WTC11 (cell line): ENCODE data around the gene MFAP1. TPM values are rescaled to one million over a fixed set of nuclear protein-coding genes. Genes with fewer than 3 reads are reported as not detected.

Source experiments
- ATAC-seq: fragments of 200-7000 bp; cut with Tn5 transposase; 2 replicates; pipeline ENCODE4 v1.10.0; 2021; ENCODE audit warnings: mild to moderate bottlenecking, moderate library complexity
- CTCF ChIA-PET: fragments of 300-600 bp; sonication (Branson Sonifier 250); formaldehyde crosslinking; loops from one replicate; lab custom pipeline; 2021; ENCODE audit warnings: antibody characterized with exemption; lab: Charles Lee
- POLR2A ChIA-PET: fragments of 350-600 bp; sonication (Branson Sonifier 250); formaldehyde crosslinking; loops from one replicate; lab custom pipeline; 2021; ENCODE audit warnings: antibody characterized with exemption; lab: Charles Lee
- DNase-seq: peaks from one replicate; pipeline ENCODE4 v3.0.0; 2021; ENCODE audit warnings: low spot score
- H3K27ac Mint-ChIP-seq: 2 replicates; pipeline ENCODE4 v1.8.0; 2021; ENCODE audit warnings: mixed read lengths
- H3K27me3 Mint-ChIP-seq: 2 replicates; pipeline ENCODE4 v1.8.0; 2021; ENCODE audit warnings: low read depth, mild to moderate bottlenecking, moderate library complexity, mixed read lengths
- H3K36me3 Mint-ChIP-seq: 2 replicates; pipeline ENCODE4 v1.8.0; 2021; ENCODE audit warnings: mixed read lengths
- H3K4me1 Mint-ChIP-seq: 2 replicates; pipeline ENCODE4 v1.8.0; 2022; ENCODE audit warnings: mixed read lengths
- H3K4me3 Mint-ChIP-seq: 2 replicates; pipeline ENCODE4 v1.8.0; 2021; ENCODE audit warnings: mild to moderate bottlenecking, moderate library complexity, mixed read lengths
- H3K9me3 Mint-ChIP-seq: 2 replicates; pipeline ENCODE4 v1.8.0; 2021; ENCODE audit warnings: mixed read lengths
- ARID4B ChIP-seq: sonication (generic); formaldehyde crosslinking; IDR thresholded peaks from 2 replicates; pipeline ENCODE4 v1.8.0; 2023; ENCODE audit warnings: missing genetic modification reagents, mild to moderate bottlenecking, borderline replicate concordance
- ATF6 ChIP-seq: sonication (generic); formaldehyde crosslinking; IDR thresholded peaks from 2 replicates; pipeline ENCODE4 v1.8.1; 2023; ENCODE audit warnings: mild to moderate bottlenecking, missing genetic modification reagents
- E2F1 ChIP-seq: sonication (generic); formaldehyde crosslinking; IDR thresholded peaks from 2 replicates; pipeline ENCODE4 v1.8.0; 2022; ENCODE audit warnings: mild to moderate bottlenecking, missing genetic modification reagents
- E2F4 ChIP-seq: sonication (generic); formaldehyde crosslinking; IDR thresholded peaks from 2 replicates; pipeline ENCODE4 v1.8.1; 2022; ENCODE audit warnings: low read depth, mild to moderate bottlenecking, moderate library complexity, missing genetic modification reagents, borderline replicate concordance
- ELF4 ChIP-seq: sonication (generic); formaldehyde crosslinking; IDR thresholded peaks from 2 replicates; pipeline ENCODE4 v1.8.1; 2022; ENCODE audit warnings: low read depth, mild to moderate bottlenecking, moderate library complexity, missing genetic modification reagents
- ESRRA ChIP-seq: sonication (generic); formaldehyde crosslinking; IDR thresholded peaks from 2 replicates; pipeline ENCODE4 v1.8.1; 2022; ENCODE audit warnings: mild to moderate bottlenecking, missing genetic modification reagents, borderline replicate concordance
- FOXK1 ChIP-seq: sonication (generic); formaldehyde crosslinking; IDR thresholded peaks from 2 replicates; pipeline ENCODE4 v1.8.0; 2022; ENCODE audit warnings: mild to moderate bottlenecking, moderate library complexity, missing genetic modification reagents
- GABPB1 ChIP-seq: sonication (generic); formaldehyde crosslinking; IDR thresholded peaks from 2 replicates; pipeline ENCODE4 v1.8.1; 2023; ENCODE audit warnings: mild to moderate bottlenecking, missing genetic modification reagents
- IRF1 ChIP-seq: sonication (generic); formaldehyde crosslinking; IDR thresholded peaks from 2 replicates; pipeline ENCODE4 v1.8.0; 2023; ENCODE audit warnings: missing genetic modification reagents
- NFE2L1 ChIP-seq: sonication (generic); formaldehyde crosslinking; IDR thresholded peaks from 2 replicates; pipeline ENCODE4 v1.8.1; 2023; ENCODE audit warnings: missing genetic modification reagents
- PREB ChIP-seq: sonication (generic); formaldehyde crosslinking; IDR thresholded peaks from 2 replicates; pipeline ENCODE4 v1.8.1; 2022; ENCODE audit warnings: mild to moderate bottlenecking, missing genetic modification reagents, moderate library complexity, borderline replicate concordance
- SOX15 ChIP-seq: fragments of 250-450 bp; sonication (Bioruptor Pico); IDR thresholded peaks from 2 replicates; pipeline ENCODE4 v1.9.0; 2021; ENCODE audit warnings: mild to moderate bottlenecking
- SP1 ChIP-seq: sonication (generic); formaldehyde crosslinking; conservative IDR thresholded peaks from 2 replicates; pipeline ENCODE4 v1.8.1; 2022; ENCODE audit warnings: missing genetic modification reagents
- TEAD4 ChIP-seq: sonication (generic); formaldehyde crosslinking; IDR thresholded peaks from 2 replicates; pipeline ENCODE4 v1.8.0; 2022; ENCODE audit warnings: mild to moderate bottlenecking, missing genetic modification reagents
- ZNF219 ChIP-seq: sonication (generic); formaldehyde crosslinking; IDR thresholded peaks from 2 replicates; pipeline ENCODE4 v1.8.0; 2023; ENCODE audit warnings: missing genetic modification reagents, mild to moderate bottlenecking, borderline replicate concordance
- ZNF263 ChIP-seq: sonication (generic); formaldehyde crosslinking; IDR thresholded peaks from 2 replicates; pipeline ENCODE4 v1.8.1; 2022; ENCODE audit warnings: low read depth, mild to moderate bottlenecking, moderate library complexity, missing genetic modification reagents
- ZSCAN18 ChIP-seq: fragments of 250-450 bp; sonication (Bioruptor Pico); IDR thresholded peaks from 2 replicates; pipeline ENCODE4 v2.1.2; 2022; ENCODE audit warnings: mild to moderate bottlenecking, moderate library complexity
- total RNA-seq: library from RNA; stranded (reverse); gene quantifications from 3 replicates; pipeline ENCODE4 v1.2.3, GENCODE V29; 2021

The MFAP1 gene
- total RNA-seq, 1 experiment from 2014 or later: 32.4 TPM

- TF ChIP-seq ARID4B (no peak), E2F1 (CRISPR knock-in tag) (no peak), ELF4 (CRISPR knock-in tag) (no peak), ZNF263 (no peak), ZNF219 (no peak), IRF1 (CRISPR knock-in tag) (no peak), SOX15 (CRISPR knock-in tag) (no peak), PREB (CRISPR knock-in tag) (no peak), SP1 (CRISPR knock-in tag) (peak; percentile 90), NFE2L1 (peak; percentile 6; the same call in 1 of the 2 replicates), ZSCAN18 (CRISPR knock-in tag) (no peak), TEAD4 (CRISPR knock-in tag) (no peak), E2F4 (CRISPR knock-in tag) (no peak), ESRRA (CRISPR knock-in tag) (no peak), FOXK1 (peak; percentile 63; the same call in 1 of the 2 replicates)
These were observed 32.3 kb downstream of the MFAP1 start, which contains the start of gene SERF2 (continued) for GRCh38 chr15:43791993-43792760.

- Mint-ChIP-seq H3K4me3 (no peak overlapping the region), H3K9me3 (peaks cover 3% of the 10 kb centered on the region; the same call in 1 of the 2 replicates)
- CTCF ChIA-PET: interaction anchor here (11.1 kb wide), 1 partner anchor 13 kb away, joined by 75 read pairs; the partner anchor contains the start of gene ELL3
These were observed 35.1 kb downstream of the MFAP1 start for GRCh38 chr15:43789409-43789808.

More at GRCh38 chr15:43789409-43789808, 35.1 kb downstream of the MFAP1 start:
- ATAC-seq: no peak
- H3K27me3 Mint-ChIP-seq: no peaks in the 10 kb centered on the region
- peak overlapping the region; percentile 66 for H3K27ac Mint-ChIP-seq
- TF ChIP-seq ATF6 (CRISPR knock-in tag) (no peak), GABPB1 (CRISPR knock-in tag) (no peak)
- H3K4me1 Mint-ChIP-seq: peaks cover 23% of the 10 kb centered on the region
- DNase-seq: no peak
- H3K36me3 Mint-ChIP-seq: peaks cover 14% of the 10 kb centered on the region
- POLR2A ChIA-PET: no interaction called here
